ENCODE measurements around the gene CCP110. TPM values are rescaled to one million over a fixed set of nuclear protein-coding genes. Genes with fewer than 3 reads are reported as not detected.
"Not testable (repeated sequence)": the region's sequence is repeated elsewhere in the genome, so short reads cannot be mapped to it uniquely, and the experiment has no call there.

The CCP110 gene
- total RNA-seq, 1 donor from 2014 or later = 6.6 TPM

DNA sequence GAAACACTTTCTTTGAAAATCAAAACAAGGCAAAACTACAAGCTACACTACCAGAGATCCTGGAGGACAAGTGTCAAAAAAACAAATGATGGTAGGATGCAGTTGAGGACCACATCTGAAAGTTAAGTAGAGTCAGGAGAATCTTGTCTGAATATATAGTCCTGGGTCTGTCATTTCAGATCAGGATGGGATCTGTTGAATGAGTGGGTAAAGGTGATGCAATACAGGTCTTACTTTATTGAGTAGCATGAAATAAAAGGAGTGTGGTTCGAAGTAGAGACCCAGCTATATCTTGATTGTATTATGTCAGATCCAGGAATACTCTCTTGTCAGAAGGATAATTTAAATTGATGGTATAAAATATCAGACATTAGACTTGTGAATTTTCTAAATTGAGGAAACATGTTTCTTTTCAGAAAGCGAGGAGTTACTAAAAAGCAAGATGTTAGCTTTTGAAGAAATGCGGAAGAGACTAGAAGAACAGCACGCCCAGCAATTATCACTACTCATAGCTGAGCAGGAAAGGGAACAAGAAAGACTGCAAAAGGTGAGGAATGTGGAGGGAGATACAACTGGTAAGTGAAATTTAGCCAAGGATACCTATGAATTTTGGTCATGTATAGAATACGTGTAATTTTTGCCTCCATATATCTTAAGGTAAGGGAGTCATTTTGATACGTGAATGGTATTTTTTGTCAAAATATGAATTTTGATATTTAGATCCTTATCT lies 16.7 kb downstream of the CCP110 start:
- no peaks in the 10 kb centered on the region for H3K36me3 ChIP-seq (ENCODE audit: control insufficient read depth, insufficient read depth, low read length)
- TF ChIP-seq, protein P1, sequence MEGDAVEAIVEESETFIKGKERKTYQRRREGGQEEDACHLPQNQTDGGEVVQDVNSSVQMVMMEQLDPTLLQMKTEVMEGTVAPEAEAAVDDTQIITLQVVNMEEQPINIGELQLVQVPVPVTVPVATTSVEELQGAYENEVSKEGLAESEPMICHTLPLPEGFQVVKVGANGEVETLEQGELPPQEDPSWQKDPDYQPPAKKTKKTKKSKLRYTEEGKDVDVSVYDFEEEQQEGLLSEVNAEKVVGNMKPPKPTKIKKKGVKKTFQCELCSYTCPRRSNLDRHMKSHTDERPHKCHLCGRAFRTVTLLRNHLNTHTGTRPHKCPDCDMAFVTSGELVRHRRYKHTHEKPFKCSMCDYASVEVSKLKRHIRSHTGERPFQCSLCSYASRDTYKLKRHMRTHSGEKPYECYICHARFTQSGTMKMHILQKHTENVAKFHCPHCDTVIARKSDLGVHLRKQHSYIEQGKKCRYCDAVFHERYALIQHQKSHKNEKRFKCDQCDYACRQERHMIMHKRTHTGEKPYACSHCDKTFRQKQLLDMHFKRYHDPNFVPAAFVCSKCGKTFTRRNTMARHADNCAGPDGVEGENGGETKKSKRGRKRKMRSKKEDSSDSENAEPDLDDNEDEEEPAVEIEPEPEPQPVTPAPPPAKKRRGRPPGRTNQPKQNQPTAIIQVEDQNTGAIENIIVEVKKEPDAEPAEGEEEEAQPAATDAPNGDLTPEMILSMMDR (IDR thresholded peaks at IDR 0.05; ENCODE audit: insufficient read depth, low read length, poor library complexity, severe bottlenecking) = no peak
- no peaks in the 10 kb centered on the region for H3K27me3 ChIP-seq (ENCODE audit: control insufficient read depth, insufficient read depth, low read length)
- no peak for DNase-seq (ENCODE audit: low read depth)
- H3K4me3 ChIP-seq (ENCODE audit: low read depth, low read length) = no peak overlapping the region

DNA sequence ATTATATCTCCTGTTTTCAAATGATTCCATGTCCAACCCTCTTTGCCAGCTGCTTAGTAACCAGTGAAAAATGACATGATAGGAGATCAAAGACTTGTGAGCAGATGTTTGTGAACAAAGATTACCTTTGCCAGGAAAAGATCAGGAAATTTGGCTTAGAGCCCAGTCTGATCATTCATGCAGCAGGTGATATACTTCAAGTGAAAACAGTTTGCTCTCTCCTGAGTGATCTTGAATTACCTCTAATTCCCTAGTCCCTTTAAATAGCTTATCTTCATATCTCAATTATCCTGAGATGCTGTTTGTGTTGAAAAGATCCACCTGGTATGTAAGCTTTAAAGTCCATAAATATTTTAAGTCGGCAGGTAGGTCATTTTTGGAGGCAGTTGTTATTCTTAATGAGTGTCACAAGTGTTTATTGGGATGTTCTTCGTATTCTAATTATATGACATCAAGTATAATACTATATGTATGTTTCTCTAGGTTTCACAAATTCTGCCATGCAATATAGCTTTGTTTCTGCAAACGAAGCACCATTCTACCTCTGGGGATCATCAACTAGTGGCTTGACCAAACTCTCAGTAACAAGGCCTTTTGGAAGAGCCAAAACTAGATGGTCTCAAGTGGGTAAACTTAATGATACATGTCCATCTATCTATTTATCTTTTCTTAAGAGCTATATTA lies 18.5 kb downstream of the CCP110 start:
- TF ChIP-seq, protein P1 (IDR thresholded peaks at IDR 0.05; ENCODE audit: insufficient read depth, low read length, poor library complexity, severe bottlenecking) = no peak
- Histone ChIP-seq H3K27me3 (ENCODE audit: control insufficient read depth, insufficient read depth, low read length) (no peaks in the 10 kb centered on the region), H3K36me3 (ENCODE audit: control insufficient read depth, insufficient read depth, low read length) (no peaks in the 10 kb centered on the region), H3K4me3 (ENCODE audit: low read depth, low read length) (no peak overlapping the region)
- DNase-seq (ENCODE audit: low read depth) = no peak

DNA sequence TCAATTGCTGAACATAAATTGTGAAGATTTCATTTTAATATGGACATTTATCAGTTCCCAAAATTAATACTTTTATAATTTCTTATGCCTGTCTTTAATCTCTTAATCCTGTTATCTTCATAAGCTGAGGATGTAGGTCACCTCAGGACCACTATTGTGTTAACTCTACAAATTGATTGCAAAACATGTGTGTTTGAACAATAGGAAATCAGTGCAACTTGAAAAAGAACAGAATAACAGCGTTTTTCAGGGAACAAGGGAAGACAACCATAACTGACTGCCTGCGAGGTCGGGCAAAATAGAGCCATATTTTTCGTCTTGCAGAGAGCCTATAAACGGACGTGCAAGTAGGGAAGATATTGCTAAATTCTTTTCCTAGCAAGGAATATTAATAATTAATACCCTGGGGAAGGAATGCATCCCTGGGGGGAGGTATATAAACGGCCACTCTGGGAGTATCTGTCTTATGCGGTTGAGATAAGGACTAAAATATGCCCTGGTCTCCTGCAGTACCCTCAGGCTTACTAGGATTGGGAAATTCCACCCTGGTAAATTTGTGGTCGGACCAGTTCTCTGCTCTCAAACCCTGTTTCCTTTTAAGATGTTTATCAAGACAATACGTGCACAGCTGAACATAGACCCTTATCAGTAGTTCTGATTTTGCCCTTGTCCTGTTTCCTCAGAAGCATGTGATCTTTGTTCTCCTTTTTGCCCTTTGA lies 19.7 kb downstream of the CCP110 start:
- not testable (repeated sequence) for H3K27me3 ChIP-seq (ENCODE audit: control insufficient read depth, insufficient read depth, low read length); DNase-seq (ENCODE audit: low read depth); H3K4me3 ChIP-seq (ENCODE audit: low read depth, low read length); H3K36me3 ChIP-seq (ENCODE audit: control insufficient read depth, insufficient read depth, low read length)

DNA sequence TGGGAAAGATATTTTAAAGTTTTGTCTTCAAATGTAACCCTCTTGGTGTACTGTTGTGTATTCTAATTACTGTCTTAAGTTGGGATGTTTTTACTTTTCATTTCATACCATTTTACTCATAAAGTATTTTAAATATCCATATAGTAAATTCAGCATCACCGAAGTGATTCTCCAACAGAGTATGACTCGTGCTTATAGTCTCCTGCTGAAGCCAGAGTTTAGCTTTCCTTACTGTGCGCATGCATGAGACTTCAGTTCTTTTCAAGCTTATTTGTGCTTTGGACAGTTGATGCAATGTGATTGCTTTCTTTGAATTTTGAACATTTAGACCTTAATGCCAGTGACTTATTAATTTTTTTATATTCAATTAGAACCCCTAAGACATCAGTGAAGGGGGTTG lies 24.4 kb downstream of the CCP110 start:
- Histone ChIP-seq H3K27me3 (ENCODE audit: control insufficient read depth, insufficient read depth, low read length) (no peaks in the 10 kb centered on the region), H3K4me3 (ENCODE audit: low read depth, low read length) (no peak overlapping the region), H3K36me3 (ENCODE audit: control insufficient read depth, insufficient read depth, low read length) (no peaks in the 10 kb centered on the region)
- TF ChIP-seq, protein P1 (IDR thresholded peaks at IDR 0.05; ENCODE audit: insufficient read depth, low read length, poor library complexity, severe bottlenecking) = no peak
- DNase-seq (ENCODE audit: low read depth) = no peak

DNA sequence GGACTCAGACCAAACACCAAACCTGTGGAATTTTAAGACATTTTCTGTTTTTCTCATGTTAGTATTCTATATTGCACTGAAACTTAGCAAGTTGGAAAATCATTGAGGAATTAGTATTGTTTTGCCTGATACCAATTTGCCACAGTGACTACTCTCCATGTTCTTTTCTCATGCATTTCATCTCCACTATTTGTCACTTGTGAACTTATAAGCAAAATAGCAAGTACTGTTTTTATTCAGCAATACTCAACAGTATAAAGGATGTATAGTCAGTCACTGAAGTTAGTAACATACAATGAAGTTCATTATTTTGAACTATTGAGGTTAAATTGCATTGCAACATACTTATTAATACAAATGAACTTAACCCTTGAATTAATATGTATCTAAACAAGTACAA lies 25.9 kb downstream of the CCP110 start:
- no peaks in the 10 kb centered on the region for H3K36me3 ChIP-seq (ENCODE audit: control insufficient read depth, insufficient read depth, low read length)
- DNase-seq (ENCODE audit: low read depth) = no peak
- TF ChIP-seq, protein P1 (IDR thresholded peaks at IDR 0.05; ENCODE audit: insufficient read depth, low read length, poor library complexity, severe bottlenecking) = no peak
- no peaks in the 10 kb centered on the region for H3K27me3 ChIP-seq (ENCODE audit: control insufficient read depth, insufficient read depth, low read length)
- no peak overlapping the region for H3K4me3 ChIP-seq (ENCODE audit: low read depth, low read length)

DNA sequence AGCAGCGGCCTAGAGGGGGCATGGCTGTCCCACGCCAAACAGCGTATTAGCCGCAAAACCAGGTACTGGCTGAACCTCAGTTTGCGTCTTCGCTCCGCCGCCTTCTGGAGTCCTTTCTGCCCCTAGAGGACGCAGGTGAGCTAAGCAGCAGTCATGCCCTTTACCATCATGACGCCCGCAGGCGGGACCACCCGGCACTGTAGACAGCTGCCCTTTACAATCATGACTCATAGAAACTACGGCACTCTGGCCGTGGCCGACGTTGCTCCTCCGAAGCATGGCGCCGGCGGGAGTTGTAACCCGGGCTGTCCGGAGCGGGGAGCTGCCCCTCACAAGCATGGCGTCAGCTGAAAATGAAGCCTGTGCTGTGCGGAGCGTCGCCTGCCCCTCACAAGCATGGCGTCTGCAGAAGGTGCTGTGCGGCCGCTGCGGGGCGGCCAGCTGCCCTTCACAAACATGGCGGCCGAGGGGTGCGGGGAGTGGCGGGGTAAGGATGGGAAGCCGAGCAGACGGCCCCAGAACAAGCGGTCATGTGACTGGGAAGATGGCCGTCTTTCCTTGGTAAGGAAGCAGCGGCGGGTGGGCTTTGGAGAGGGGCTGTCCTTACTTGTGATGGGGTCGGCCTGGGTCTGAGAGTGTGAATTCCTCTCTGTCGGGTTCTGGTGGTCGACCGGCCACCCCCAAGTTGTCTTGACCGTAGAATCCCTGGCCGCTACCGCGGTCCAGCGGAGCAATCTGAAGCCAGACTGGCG lies 31.6 kb downstream of the CCP110 start, which contains the start of gene VPS35L:
TSS of gene VPS35L (plus strand) at position 518 of the 752 bp plus-strand sequence. CDS start at position 545, 27 bp downstream.
- Histone ChIP-seq H3K27me3 (ENCODE audit: control insufficient read depth, insufficient read depth, low read length) (no peaks in the 10 kb centered on the region), H3K36me3 (ENCODE audit: control insufficient read depth, insufficient read depth, low read length) (no peaks in the 10 kb centered on the region), H3K4me3 (ENCODE audit: low read depth, low read length) (peak within 1 kb of the TSS; percentile 92)
- peak; percentile 94 for DNase-seq (ENCODE audit: low read depth)
- TF ChIP-seq, protein P1 (IDR thresholded peaks at IDR 0.05; ENCODE audit: insufficient read depth, low read length, poor library complexity, severe bottlenecking) = peak; percentile 92
